Colonic mucosa (tissue), 4 donors: ENCODE data around the gene PDS5A. TPM values are rescaled to one million over a fixed set of nuclear protein-coding genes. Genes with fewer than 3 reads are reported as not detected.

Source experiments
- DNase-seq: peaks from one replicate; pipeline ENCODE4 v3.0.0-alpha.2; 2020
- H3K27ac ChIP-seq: fragments of 200-600 bp; one replicate; pipeline ENCODE4 v1.8.0; 2021
- H3K27me3 ChIP-seq: fragments of 200-600 bp; one replicate; pipeline ENCODE4 v1.8.0; 2021
- H3K36me3 ChIP-seq: fragments of 200-600 bp; one replicate; pipeline ENCODE4 v1.8.0; 2021
- H3K4me1 ChIP-seq: fragments of 200-600 bp; one replicate; pipeline ENCODE4 v1.8.0; 2021; ENCODE audit warnings: mild to moderate bottlenecking
- H3K4me3 ChIP-seq: fragments of 200-600 bp; one replicate; pipeline ENCODE4 v1.8.0; 2021
- H3K9ac ChIP-seq, 2 donors: one replicate each; pipeline ENCODE4 v1.7.0; 2013; ENCODE audit warnings: control low read depth in 2 of 2, low read depth in 2 of 2, low read length in 2 of 2
- H3K9me3 ChIP-seq: fragments of 200-600 bp; one replicate; pipeline ENCODE4 v1.8.0; 2021
- CTCF ChIP-seq: fragments of 200-600 bp; IDR thresholded peaks from one replicate; pipeline ENCODE4 v1.8.0; 2022; ENCODE audit warnings: antibody characterized with exemption, mild to moderate bottlenecking
- intact Hi-C: fragments of 100-400 bp; cut with DNase I; formaldehyde crosslinking; loops from one replicate; pipeline ENCODE4 v1.14.1; 2022
- total RNA-seq, 2 donors: library from RNA; stranded (reverse); fragmentation: NEBNext Ultra II Directional in 1 of 2; extraction: Animal tissue kit (Norgen Biotek cat#: 25700) in 1 of 2; gene quantifications; one replicate each; pipeline ENCODE4 v1.2.1, GENCODE V29; 2021
- donor health status: healthy.
- donor health status: DM: no; HTN: no; CAD: no.
- donor health status: DM: no; HTN: no; CAD: no.

PDS5A gene
- total RNA-seq, 2 donors from 2014 or later = 63.8 to 68.0 TPM

- Histone ChIP-seq H3K9ac (no peak overlapping the region), H3K4me3 (no peak overlapping the region), H3K4me1 (no peaks in the 10 kb centered on the region), H3K27ac (no peak overlapping the region), H3K36me3 (no peaks in the 10 kb centered on the region), H3K27me3 (no peaks in the 10 kb centered on the region), H3K9me3 (no peaks in the 10 kb centered on the region)
- no peak for DNase-seq
- intact Hi-C loops = no loop called here
- no peak for TF ChIP-seq CTCF
Measured at GRCh38 chr4:39825090-39825489, 152.6 kb downstream of the PDS5A start.

GRCh38 chr4:39823191-39823590 lies 154.5 kb downstream of the PDS5A start:
- Histone ChIP-seq H3K36me3 (no peaks in the 10 kb centered on the region), H3K9me3 (no peaks in the 10 kb centered on the region), H3K9ac (no peak overlapping the region), H3K27ac (no peak overlapping the region), H3K27me3 (no peaks in the 10 kb centered on the region), H3K4me1 (no peaks in the 10 kb centered on the region), H3K4me3 (no peak overlapping the region)
- TF ChIP-seq CTCF = no peak
- DNase-seq = no peak
- intact Hi-C loops = no loop called here

GRCh38 chr4:39822662-39823061 lies 155.0 kb downstream of the PDS5A start:
- TF ChIP-seq CTCF = no peak
- H3K27ac ChIP-seq = no peak overlapping the region

GRCh38 chr4:39821951-39822350 lies 155.8 kb downstream of the PDS5A start:
- H3K36me3 ChIP-seq = no peaks in the 10 kb centered on the region
- intact Hi-C loops = no loop called here
- no peaks in the 10 kb centered on the region for H3K27me3 ChIP-seq
- no peaks in the 10 kb centered on the region for H3K9me3 ChIP-seq
- H3K27ac ChIP-seq = no peak overlapping the region
- H3K4me3 ChIP-seq = no peak overlapping the region
- no peaks in the 10 kb centered on the region for H3K4me1 ChIP-seq
- H3K9ac ChIP-seq = no peak overlapping the region
- TF ChIP-seq CTCF = no peak
- DNase-seq = no peak

More at GRCh38 chr4:39822662-39823061, 155.0 kb downstream of the PDS5A start:
- intact Hi-C loops = no loop called here
- Histone ChIP-seq H3K9me3 (no peaks in the 10 kb centered on the region), H3K27me3 (no peaks in the 10 kb centered on the region), H3K36me3 (no peaks in the 10 kb centered on the region), H3K4me3 (no peak overlapping the region), H3K4me1 (no peaks in the 10 kb centered on the region), H3K9ac (no peak overlapping the region)
- no peak for DNase-seq

GRCh38 chr4:39820186-39820585 lies 157.5 kb downstream of the PDS5A start:
- Histone ChIP-seq H3K9me3 (no peaks in the 10 kb centered on the region), H3K36me3 (no peaks in the 10 kb centered on the region), H3K27ac (no peak overlapping the region), H3K9ac (no peak overlapping the region), H3K27me3 (no peaks in the 10 kb centered on the region), H3K4me3 (no peak overlapping the region), H3K4me1 (no peaks in the 10 kb centered on the region)
- intact Hi-C loops = no loop called here
- TF ChIP-seq CTCF = no peak
- DNase-seq = no peak

- intact Hi-C loops = no loop called here
- Histone ChIP-seq H3K27me3 (no peaks in the 10 kb centered on the region), H3K9me3 (no peaks in the 10 kb centered on the region), H3K36me3 (no peaks in the 10 kb centered on the region), H3K9ac (no peak overlapping the region), H3K4me1 (no peaks in the 10 kb centered on the region), H3K27ac (no peak overlapping the region), H3K4me3 (no peak overlapping the region)
- no peak for DNase-seq
- TF ChIP-seq CTCF = no peak
Measured at GRCh38 chr4:39818646-39819045, 159.1 kb downstream of the PDS5A start.
